ENCODE results near the gene GTF3A. TPM values are rescaled to one million over a fixed set of nuclear protein-coding genes. Genes with fewer than 3 reads are reported as not detected.

The GTF3A gene
- total and polyA plus RNA-seq, 2 of the 8 experiments (the other 6 are each of a cell fraction or from before 2014, with no cell fraction given) = 41.6 to 96.5 TPM

GRCh38 chr13:27396252-27396846 lies 28.1 kb upstream of the GTF3A start:
- H3K36me3 ChIP-seq (ENCODE audit: control insufficient read depth in 2 of 4, insufficient read depth in 4 of 4, low read length in 3 of 4) = no peaks in the 10 kb centered on the region
- H3K4me3 ChIP-seq (ENCODE audit: extremely low read depth in 1 of 4, insufficient read depth in 2 of 4, low read depth in 3 of 4, low read length in 4 of 4) = no peak overlapping the region
- CTCF ChIA-PET (ENCODE audit: partially characterized antibody) = interaction anchor here (0.7 to 1.2 kb wide), 2 partner anchors 16 to 30 kb away, joined by 3 to 4 read pairs; no protein-coding TSS in a partner anchor
- POLR2A ChIA-PET (ENCODE audit: partially characterized antibody) = no interaction called here
- H2BK120ac ChIP-seq (replicated peaks; ENCODE audit: low read depth, low read length) = no peak overlapping the region
- H2BK20ac ChIP-seq (ENCODE audit: low read length) = no peak overlapping the region
- no peaks in the 10 kb centered on the region for H3K79me2 ChIP-seq (ENCODE audit: control insufficient read depth in 1 of 2, insufficient read depth in 2 of 2, low read length in 2 of 2)
- H2BK5ac ChIP-seq (ENCODE audit: low read depth, low read length) = no peak overlapping the region
- no peak overlapping the region for H3K9ac ChIP-seq (replicated peaks in 1 of 4; ENCODE audit: extremely low read depth in 1 of 4, low read depth in 3 of 4, low read length in 3 of 4)
- no peak overlapping the region for H4K91ac ChIP-seq (replicated peaks; ENCODE audit: insufficient read length, low read length)
- peak overlapping the region; percentile 40; the same call in 1 of the 2 replicates for H2AK5ac ChIP-seq (ENCODE audit: low read depth, low read length)
- peak overlapping the region; percentile 15; the same call in 1 of the 2 replicates for H4K8ac ChIP-seq (ENCODE audit: extremely low read depth, insufficient read depth, low read length)
- no peak overlapping the region for H3K4ac ChIP-seq (replicated peaks; ENCODE audit: insufficient read length, low read depth, low read length)
- H3K9me3 ChIP-seq (ENCODE audit: insufficient read depth in 2 of 2, low read depth in 1 of 2, low read length in 1 of 2) = no peaks in the 10 kb centered on the region
- no peaks in the 10 kb centered on the region for H4K20me1 ChIP-seq (replicated peaks in 1 of 2; ENCODE audit: control insufficient read depth in 1 of 2, insufficient read depth in 2 of 2, low read length in 2 of 2)
- FAIRE-seq (no peak), DNase-seq (ENCODE audit: low read depth in 1 of 2, low spot score in 2 of 2) (no peak)
- H3K23ac ChIP-seq (ENCODE audit: insufficient read length) = no peak overlapping the region
- no peak overlapping the region for H3K4me2 ChIP-seq (ENCODE audit: insufficient read depth in 1 of 2, low read depth in 2 of 2, low read length in 2 of 2)
- no peak overlapping the region for H3K14ac ChIP-seq (ENCODE audit: insufficient read length)
- H3K56ac ChIP-seq (replicated peaks; ENCODE audit: insufficient read length, low read depth, low read length) = no peak overlapping the region
- no peaks in the 10 kb centered on the region for H3K23me2 ChIP-seq (ENCODE audit: low read depth, low read length)
- H3K4me1 ChIP-seq (replicated peaks in 1 of 4; ENCODE audit: control insufficient read depth in 3 of 4, insufficient read depth in 4 of 4, low read length in 3 of 4) = no peaks in the 10 kb centered on the region
- H3K27ac ChIP-seq (ENCODE audit: low read depth, low read length) = no peak overlapping the region
- 96% methylated on average over 7 of the region's 7 CpGs; no CpG with 5 or more reads in 1 of the 2 experiments for WGBS, 2 experiments (ENCODE audit: extremely low coverage in 1 of 2, insufficient coverage in 1 of 2, insufficient read length in 1 of 2, insufficient replicate concordance in 2 of 2, low coverage in 1 of 2, low lambda C conversion rate in 2 of 2, missing lambda C conversion rate in 1 of 2)
- H3K79me1 ChIP-seq (ENCODE audit: low read depth, low read length) = no peaks in the 10 kb centered on the region
- no peak overlapping the region for H3K18ac ChIP-seq (ENCODE audit: extremely low read depth, low read length)
- no peak overlapping the region for H4K5ac ChIP-seq (ENCODE audit: insufficient read length, low read depth, low read length)
- no peak overlapping the region for H2BK15ac ChIP-seq (ENCODE audit: low read length)
- H2BK12ac ChIP-seq (ENCODE audit: low read depth, low read length) = no peak overlapping the region
- 0 out of 2 replicates have a peak overlapping the region, but pooled peaks have one; percentile 24 for H2AFZ ChIP-seq (ENCODE audit: low read length)
- no peaks in the 10 kb centered on the region for H3K27me3 ChIP-seq (replicated peaks in 1 of 4; ENCODE audit: control insufficient read depth in 3 of 4, extremely low read depth in 1 of 4, insufficient read depth in 3 of 4, low read length in 3 of 4)
- no peak for TF ChIP-seq TEAD4 (IDR thresholded peaks at IDR 0.05; ENCODE audit: low read depth, low read length)
